A673 (cell line): ENCODE results near the gene RNF40. TPM values are rescaled to one million over a fixed set of nuclear protein-coding genes. Genes with fewer than 3 reads are reported as not detected.

Source experiments
- BruUV-seq: library from RNA; stranded (reverse); fragments of 400-500 nt; replicated peaks from 2 replicates; lab custom pipeline; 2021; lab: Mats Ljungman, UMichigan
- CTCF ChIA-PET: fragments of 300-600 bp; sonication (Branson Sonifier 250); formaldehyde crosslinking; loops from one replicate; lab custom pipeline; 2022; ENCODE audit warnings: antibody characterized with exemption; lab: Charles Lee
- POLR2A ChIA-PET: fragments of 300-600 bp; sonication (Branson Sonifier 250); formaldehyde crosslinking; loops from one replicate; lab custom pipeline; 2022; ENCODE audit warnings: antibody characterized with exemption; ENCODE audit not compliant: low non-redundant PET; lab: Charles Lee
- DNase-seq: peaks from one replicate; pipeline ENCODE4 v3.0.0-alpha.2; 2015; ENCODE audit warnings: low spot score
- H3K27ac ChIP-seq: fragments of 200-600 bp; sonication (generic); 2 replicates; pipeline ENCODE4 v1.5.1; 2016; ENCODE audit warnings: mixed run types, low read depth, mild to moderate bottlenecking, mixed read lengths, antibody characterized with exemption, low read length; ENCODE audit not compliant: poor library complexity, severe bottlenecking
- H3K27me3 ChIP-seq: fragments of 200-600 bp; sonication (generic); replicated peaks from 2 replicates; pipeline ENCODE4 v1.6.1; 2017; ENCODE audit warnings: mixed run types, low read depth, mild to moderate bottlenecking, mixed read lengths, antibody characterized with exemption, low read length; ENCODE audit not compliant: insufficient read depth, poor library complexity
- H3K36me3 ChIP-seq: fragments of 200-600 bp; sonication (generic); 2 replicates; pipeline ENCODE4 v1.6.1; 2016; ENCODE audit warnings: mixed run types, mild to moderate bottlenecking, mixed read lengths, antibody characterized with exemption, low read length; ENCODE audit not compliant: insufficient read depth, poor library complexity, severe bottlenecking
- H3K4me1 ChIP-seq: fragments of 200-600 bp; sonication (generic); 2 replicates; pipeline ENCODE4 v1.6.1; 2017; ENCODE audit warnings: mixed run types, mild to moderate bottlenecking, mixed read lengths, antibody characterized with exemption, low read length; ENCODE audit not compliant: insufficient read depth, poor library complexity, severe bottlenecking
- H3K4me3 ChIP-seq: fragments of 200-600 bp; sonication (generic); 2 replicates; pipeline ENCODE4 v1.5.1; 2016; ENCODE audit warnings: low read depth, mixed run types, mild to moderate bottlenecking, mixed read lengths, low read length; ENCODE audit not compliant: poor library complexity, severe bottlenecking
- H3K9me3 ChIP-seq: fragments of 200-600 bp; sonication (generic); 2 replicates; pipeline ENCODE4 v1.6.1; 2016; ENCODE audit warnings: mixed run types, low read depth, mild to moderate bottlenecking, mixed read lengths, antibody characterized with exemption, low read length; ENCODE audit not compliant: poor library complexity, severe bottlenecking
- CTCF ChIP-seq: fragments of 300-800, 200-600 bp; sonication (generic); conservative IDR thresholded peaks from 2 replicates; pipeline ENCODE4 v1.5.1; 2017; ENCODE audit warnings: low read depth, mild to moderate bottlenecking, antibody characterized with exemption, low read length, moderate library complexity, mixed read lengths
- EZH2 ChIP-seq: fragments of 200-600 bp; sonication (generic); IDR thresholded peaks from 2 replicates; pipeline ENCODE4 v1.6.1; 2017; ENCODE audit warnings: borderline replicate concordance, low read depth, mild to moderate bottlenecking, mixed read lengths, antibody characterized with exemption, low read length; ENCODE audit not compliant: poor library complexity, severe bottlenecking
- intact Hi-C: fragments of 100-400 bp; cut with micrococcal nuclease; formaldehyde crosslinking; loops from one replicate; pipeline ENCODE4 v1.10.0; 2022; ENCODE audit not compliant: unreplicated experiment
- total RNA-seq: library from RNA; stranded (reverse); gene quantifications from 2 replicates; pipeline ENCODE4 v1.2.3, GENCODE V29; 2021

RNF40 gene
- total RNA-seq, 1 experiment from 2014 or later = 132 TPM

DNA sequence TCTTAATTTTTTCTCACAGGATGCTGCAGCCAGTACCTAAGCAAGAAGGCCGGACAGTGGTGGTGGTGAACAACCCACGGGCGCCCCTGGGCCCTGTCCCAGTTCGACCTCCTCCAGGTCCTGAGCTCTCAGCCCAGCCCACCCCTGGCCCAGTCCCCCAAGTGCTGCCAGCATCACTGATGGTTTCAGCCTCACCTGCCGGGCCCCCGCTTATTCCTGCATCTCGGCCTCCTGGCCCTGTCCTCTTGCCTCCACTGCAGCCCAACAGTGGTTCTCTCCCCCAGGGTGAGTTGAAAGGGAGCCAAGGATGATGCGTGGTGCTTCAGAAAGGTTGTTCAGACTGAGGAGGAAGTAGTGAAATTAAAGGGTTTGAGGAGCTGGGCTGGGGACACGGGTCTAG is 41.4 kb upstream of the RNF40 start:
- H3K4me3 ChIP-seq = no peak overlapping the region
- H3K27me3 ChIP-seq = no peaks in the 10 kb centered on the region
- TF ChIP-seq EZH2 = no peak
- no peak for TF ChIP-seq CTCF
- no peaks in the 10 kb centered on the region for H3K9me3 ChIP-seq
- CTCF ChIA-PET = no interaction called here
- no peaks in the 10 kb centered on the region for H3K4me1 ChIP-seq
- no peak for DNase-seq
- H3K27ac ChIP-seq = no peak overlapping the region
- POLR2A ChIA-PET = no interaction called here
- intact Hi-C loops = no loop called here
- peaks cover 93% of the 10 kb centered on the region for H3K36me3 ChIP-seq
- BruUV-seq = no TSS peak

- H3K9me3 ChIP-seq = no peaks in the 10 kb centered on the region
- TF ChIP-seq EZH2 = no peak
- no peak for TF ChIP-seq CTCF
- H3K4me3 ChIP-seq = no peak overlapping the region
- no TSS peak for BruUV-seq
- no peak overlapping the region for H3K27ac ChIP-seq
- no peaks in the 10 kb centered on the region for H3K4me1 ChIP-seq
- intact Hi-C loops = no loop called here
- no peaks in the 10 kb centered on the region for H3K27me3 ChIP-seq
- peaks cover 92% of the 10 kb centered on the region for H3K36me3 ChIP-seq
- POLR2A ChIA-PET = no interaction called here
- CTCF ChIA-PET = no interaction called here
- no peak for DNase-seq
These were observed 41.0 kb upstream of the RNF40 start for GRCh38 chr16:30721167-30721566.

DNA sequence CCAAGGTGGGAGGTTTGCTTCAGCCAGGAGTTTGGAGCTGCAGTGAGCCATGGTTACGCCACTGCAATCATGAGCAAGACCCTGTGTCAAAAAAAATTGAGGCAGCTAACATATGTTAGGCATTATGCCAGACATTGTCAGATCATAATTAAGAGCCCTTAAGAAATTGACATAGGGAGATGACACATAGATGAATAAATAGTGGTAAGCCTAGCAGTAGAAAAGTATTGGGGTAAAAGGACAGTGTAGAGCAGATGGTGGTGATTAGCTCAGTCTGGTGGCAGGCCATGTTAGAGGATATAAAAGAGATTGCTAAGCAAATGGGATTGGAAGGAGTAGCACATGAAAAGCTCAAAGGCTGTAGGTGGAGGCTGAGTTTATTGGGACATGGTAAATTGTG is 40.5 kb upstream of the RNF40 start:
- H3K9me3 ChIP-seq = no peaks in the 10 kb centered on the region
- intact Hi-C loops = no loop called here
- no peaks in the 10 kb centered on the region for H3K4me1 ChIP-seq
- H3K36me3 ChIP-seq = peaks cover 87% of the 10 kb centered on the region
- TF ChIP-seq EZH2 = no peak
- no peak for TF ChIP-seq CTCF
- no peak overlapping the region for H3K27ac ChIP-seq
- H3K27me3 ChIP-seq = no peaks in the 10 kb centered on the region
- CTCF ChIA-PET = no interaction called here
- no peak overlapping the region for H3K4me3 ChIP-seq
- POLR2A ChIA-PET = no interaction called here
- DNase-seq = no peak
- BruUV-seq = no TSS peak
